GM12872 (cell line): ENCODE results near the gene RAPGEF5.

Experiments used
- CTCF ChIP-seq: IDR thresholded peaks from 3 replicates; pipeline ENCODE4 v1.5.1; 2011; ENCODE audit warnings: low read depth, mild to moderate bottlenecking, low read length, moderate library complexity; ENCODE audit not compliant: insufficient read depth

The RAPGEF5 gene

GRCh38 chr7:22295402-22296264 lies 61.3 kb downstream of the RAPGEF5 start:
- no peak for TF ChIP-seq CTCF

- no peak for TF ChIP-seq CTCF
Measured at GRCh38 chr7:22292531-22292930, 64.4 kb downstream of the RAPGEF5 start.

- no peak for TF ChIP-seq CTCF
Measured at GRCh38 chr7:22291977-22292376, 65.0 kb downstream of the RAPGEF5 start.

GRCh38 chr7:22288202-22288601 lies 68.8 kb downstream of the RAPGEF5 start:
- TF ChIP-seq CTCF: no peak

GRCh38 chr7:22287412-22287811 lies 69.5 kb downstream of the RAPGEF5 start:
- TF ChIP-seq CTCF: no peak

- no peak for TF ChIP-seq CTCF
Measured at GRCh38 chr7:22286436-22286835, 70.5 kb downstream of the RAPGEF5 start.

GRCh38 chr7:22281481-22281880 lies 75.5 kb downstream of the RAPGEF5 start:
- no peak for TF ChIP-seq CTCF

GRCh38 chr7:22280031-22280430 lies 76.9 kb downstream of the RAPGEF5 start:
- TF ChIP-seq CTCF: no peak
